ENCODE results near the gene SATB1. TPM values are rescaled to one million over a fixed set of nuclear protein-coding genes. Genes with fewer than 3 reads are reported as not detected.
A peak's percentile ranks its signal among the peaks of the same experiment; 100 is the strongest.
"Not testable (repeated sequence)": the region's sequence is repeated elsewhere in the genome, so short reads cannot be mapped to it uniquely, and the experiment has no call there.

The SATB1 gene
- total RNA-seq, 2 experiments from 2014 or later, result 390 to 393 TPM

DNA sequence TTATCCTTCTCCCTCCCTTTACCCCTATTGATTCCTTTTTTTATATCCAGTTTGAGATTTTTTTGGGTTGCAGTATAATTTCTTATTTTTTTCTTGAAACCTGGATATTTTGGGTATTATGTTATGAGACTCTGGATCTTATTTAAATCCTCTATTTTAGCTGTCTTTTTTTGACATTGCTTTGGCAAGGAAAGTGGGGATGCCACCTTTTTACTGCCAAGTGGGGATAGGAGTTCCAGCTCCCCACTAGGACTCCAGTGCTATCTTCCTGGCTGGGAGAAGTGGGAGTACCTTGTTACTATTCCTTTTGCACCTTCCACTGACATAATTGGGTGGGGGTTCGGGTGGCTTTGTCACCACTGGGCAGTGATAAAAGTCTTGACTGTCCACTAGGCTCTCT is 87.9 kb downstream of the SATB1 start:
- DNase-seq (no peak), ATAC-seq (ENCODE audit: poor library complexity) (no peak)
- POLR2A ChIA-PET, result interaction anchor here (1.5 kb wide), 1 partner anchor 11 kb away, joined by 4 read pairs; no protein-coding TSS in a partner anchor
- Histone ChIP-seq H3K4me1 (ENCODE audit: insufficient read depth, low read length) (no peaks in the 10 kb centered on the region), H3K4me3 (ENCODE audit: low read length) (no peak overlapping the region), H3K27me3 (ENCODE audit: control insufficient read depth in 1 of 2, insufficient read depth in 2 of 2, low read length in 2 of 2) (no peaks in the 10 kb centered on the region), H3K9me3 (ENCODE audit: control insufficient read depth in 1 of 2, insufficient read depth in 1 of 2, low read length in 2 of 2) (no peaks in the 10 kb centered on the region), H3K27ac (ENCODE audit: low read depth in 1 of 2, low read length in 2 of 2) (no peak overlapping the region), H3K36me3 (ENCODE audit: insufficient read depth, low read length) (no peaks in the 10 kb centered on the region)
- TF ChIP-seq, protein P1, sequence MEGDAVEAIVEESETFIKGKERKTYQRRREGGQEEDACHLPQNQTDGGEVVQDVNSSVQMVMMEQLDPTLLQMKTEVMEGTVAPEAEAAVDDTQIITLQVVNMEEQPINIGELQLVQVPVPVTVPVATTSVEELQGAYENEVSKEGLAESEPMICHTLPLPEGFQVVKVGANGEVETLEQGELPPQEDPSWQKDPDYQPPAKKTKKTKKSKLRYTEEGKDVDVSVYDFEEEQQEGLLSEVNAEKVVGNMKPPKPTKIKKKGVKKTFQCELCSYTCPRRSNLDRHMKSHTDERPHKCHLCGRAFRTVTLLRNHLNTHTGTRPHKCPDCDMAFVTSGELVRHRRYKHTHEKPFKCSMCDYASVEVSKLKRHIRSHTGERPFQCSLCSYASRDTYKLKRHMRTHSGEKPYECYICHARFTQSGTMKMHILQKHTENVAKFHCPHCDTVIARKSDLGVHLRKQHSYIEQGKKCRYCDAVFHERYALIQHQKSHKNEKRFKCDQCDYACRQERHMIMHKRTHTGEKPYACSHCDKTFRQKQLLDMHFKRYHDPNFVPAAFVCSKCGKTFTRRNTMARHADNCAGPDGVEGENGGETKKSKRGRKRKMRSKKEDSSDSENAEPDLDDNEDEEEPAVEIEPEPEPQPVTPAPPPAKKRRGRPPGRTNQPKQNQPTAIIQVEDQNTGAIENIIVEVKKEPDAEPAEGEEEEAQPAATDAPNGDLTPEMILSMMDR (IDR thresholded peaks at IDR 0.05), result no peak
- CTCF ChIA-PET, result no interaction called here
- no peak overlapping the region for H3K4me3 Mint-ChIP-seq
- no peaks in the 10 kb centered on the region for H3K9me3 Mint-ChIP-seq
- H3K27me3 Mint-ChIP-seq, result no peaks in the 10 kb centered on the region
- H3K36me3 Mint-ChIP-seq (ENCODE audit: low read depth), result no peaks in the 10 kb centered on the region
- intact Hi-C loops (cut with DNase I, micrococcal nuclease), result no loop called here
- H3K27ac Mint-ChIP-seq, result no peak overlapping the region
- H3K4me1 Mint-ChIP-seq (ENCODE audit: low read depth), result peaks cover 10% of the 10 kb centered on the region

DNA sequence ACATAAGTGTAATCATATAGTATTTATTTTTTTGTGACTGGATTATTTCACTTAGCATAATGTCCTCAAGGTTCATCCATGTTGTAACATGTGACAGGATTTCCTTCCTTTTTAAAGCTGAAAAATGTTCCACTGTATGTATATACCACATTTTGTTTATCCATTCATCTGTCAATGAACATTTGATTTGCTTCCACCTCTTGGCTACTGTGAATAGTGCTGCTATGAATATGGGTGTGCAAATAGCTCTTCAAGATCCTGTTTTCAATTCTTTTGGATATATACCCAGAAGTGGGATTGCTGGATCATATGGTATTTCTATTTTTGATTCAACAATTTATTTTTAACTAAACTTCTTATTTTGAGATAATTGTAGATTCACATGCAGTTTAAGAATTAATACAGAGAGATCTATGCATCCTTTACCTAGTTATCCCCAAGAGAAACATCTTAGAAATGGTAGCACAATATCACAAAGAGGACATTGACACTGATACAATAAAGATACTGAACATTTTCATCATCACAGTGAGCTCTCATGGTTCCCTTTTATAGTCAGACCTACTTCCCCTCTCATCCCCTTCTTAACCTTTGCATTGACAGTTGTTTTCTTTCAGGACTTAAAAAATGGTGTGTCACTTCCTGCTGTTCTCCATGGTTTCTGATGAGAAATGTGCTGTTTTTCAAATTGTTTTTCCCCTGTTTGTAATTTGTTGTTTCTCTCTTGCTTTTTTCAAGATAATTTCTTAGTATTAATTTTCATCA is 90.1 kb downstream of the SATB1 start:
- no peaks in the 10 kb centered on the region for H3K27me3 Mint-ChIP-seq
- peaks cover 10% of the 10 kb centered on the region for H3K4me1 Mint-ChIP-seq (ENCODE audit: low read depth)
- H3K36me3 Mint-ChIP-seq (ENCODE audit: low read depth), result no peaks in the 10 kb centered on the region
- TF ChIP-seq, protein P1 (IDR thresholded peaks at IDR 0.05), result no peak
- H3K36me3 ChIP-seq (ENCODE audit: insufficient read depth, low read length), result no peaks in the 10 kb centered on the region
- H3K9me3 Mint-ChIP-seq, result no peaks in the 10 kb centered on the region
- H3K27ac ChIP-seq (ENCODE audit: low read depth in 1 of 2, low read length in 2 of 2), result no peak overlapping the region
- no peaks in the 10 kb centered on the region for H3K4me1 ChIP-seq (ENCODE audit: insufficient read depth, low read length)
- H3K4me3 ChIP-seq (ENCODE audit: low read length), result no peak overlapping the region
- no peaks in the 10 kb centered on the region for H3K27me3 ChIP-seq (ENCODE audit: control insufficient read depth in 1 of 2, insufficient read depth in 2 of 2, low read length in 2 of 2)
- H3K27ac Mint-ChIP-seq, result no peak overlapping the region
- ChIA-PET POLR2A (no interaction called here), CTCF (interaction anchor here (1.0 kb wide), 1 partner anchor 18 kb away, joined by 3 read pairs; no protein-coding TSS in a partner anchor)
- no peak overlapping the region for H3K4me3 Mint-ChIP-seq
- no peaks in the 10 kb centered on the region for H3K9me3 ChIP-seq (ENCODE audit: control insufficient read depth in 1 of 2, insufficient read depth in 1 of 2, low read length in 2 of 2)
- no peak for DNase-seq
- intact Hi-C loops (cut with DNase I, micrococcal nuclease), result no loop called here
- peak; percentile 43 for ATAC-seq (ENCODE audit: poor library complexity)

DNA sequence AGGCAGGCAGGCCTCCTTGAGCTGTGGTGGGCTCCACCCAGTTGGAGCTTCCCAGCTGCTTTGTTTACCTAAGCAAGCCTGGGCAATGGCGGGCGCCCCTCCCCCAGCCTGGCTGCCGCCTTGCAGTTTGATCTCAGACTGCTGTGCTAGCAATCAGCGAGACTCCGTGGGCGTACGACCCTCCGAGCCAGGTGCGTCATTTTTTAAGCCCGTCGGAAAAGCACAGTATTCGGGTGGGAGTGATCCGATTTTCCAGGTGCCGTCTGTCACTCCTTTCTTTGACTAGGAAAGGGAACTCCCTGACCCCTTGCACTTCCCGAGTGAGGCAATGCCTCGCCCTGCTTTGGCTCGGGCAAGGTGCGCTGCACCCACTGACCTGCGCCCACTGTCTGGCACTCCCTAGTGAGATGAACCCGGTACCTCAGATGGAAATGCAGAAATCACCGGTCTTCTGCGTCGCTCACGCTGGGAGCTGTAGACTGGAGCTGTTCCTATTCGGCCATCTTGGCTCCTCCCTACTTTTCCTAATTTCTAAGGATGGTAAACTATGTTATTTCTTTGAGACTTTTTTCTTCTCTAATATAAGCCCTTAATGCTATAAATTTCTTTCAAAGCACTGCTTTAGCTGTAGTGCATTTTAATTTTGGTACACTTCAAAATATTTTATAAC is 94.2 kb downstream of the SATB1 start:
- not testable (repeated sequence) for H3K9me3 Mint-ChIP-seq

More for the DNA sequence above, 94.2 kb downstream of the SATB1 start:
- H3K27ac Mint-ChIP-seq; intact Hi-C loops (cut with DNase I, micrococcal nuclease); H3K4me1 Mint-ChIP-seq (ENCODE audit: low read depth); H3K4me1 ChIP-seq (ENCODE audit: insufficient read depth, low read length); H3K4me3 Mint-ChIP-seq; DNase-seq; H3K27me3 Mint-ChIP-seq; H3K27me3 ChIP-seq (ENCODE audit: control insufficient read depth in 1 of 2, insufficient read depth in 2 of 2, low read length in 2 of 2); CTCF ChIA-PET; H3K4me3 ChIP-seq (ENCODE audit: low read length); H3K9me3 ChIP-seq (ENCODE audit: control insufficient read depth in 1 of 2, insufficient read depth in 1 of 2, low read length in 2 of 2); ATAC-seq (ENCODE audit: poor library complexity); POLR2A ChIA-PET; H3K36me3 ChIP-seq (ENCODE audit: insufficient read depth, low read length); H3K36me3 Mint-ChIP-seq (ENCODE audit: low read depth); H3K27ac ChIP-seq (ENCODE audit: low read depth in 1 of 2, low read length in 2 of 2): not testable (repeated sequence)

Data from CD4-positive, alpha-beta T cell (primary cell).